ENCODE results near the gene ALOXE3.

Gene ALOXE3

GRCh38 chr17:8162233-8162996 is 44.1 kb upstream of the ALOXE3 start, which contains the start of gene VAMP2:
TSS of gene VAMP2 (minus strand) at chr17:8162948. CDS start at chr17:8162879, 69 bp downstream.
- no peak for DNase-seq (ENCODE audit: low read depth)
- TF ChIP-seq CTCF (IDR thresholded peaks at IDR 0.05; ENCODE audit: low read depth, low read length, missing control alignments): no peak
- H3K4me3 ChIP-seq (ENCODE audit: low read depth, low read length): peak within 1 kb of the TSS; percentile 97

GRCh38 chr17:8161289-8162232 is 43.2 kb upstream of the ALOXE3 start:
- no peak for DNase-seq (ENCODE audit: low read depth)
- peak overlapping the region; percentile 97 for H3K4me3 ChIP-seq (ENCODE audit: low read depth, low read length)
- no peak for TF ChIP-seq CTCF (IDR thresholded peaks at IDR 0.05; ENCODE audit: low read depth, low read length, missing control alignments)

GRCh38 chr17:8160741-8161221 is 42.5 kb upstream of the ALOXE3 start:
- no peak overlapping the region for H3K4me3 ChIP-seq (ENCODE audit: low read depth, low read length)
- DNase-seq (ENCODE audit: low read depth): no peak
- no peak for TF ChIP-seq CTCF (IDR thresholded peaks at IDR 0.05; ENCODE audit: low read depth, low read length, missing control alignments)

- no peak overlapping the region for H3K4me3 ChIP-seq (ENCODE audit: low read depth, low read length)
- DNase-seq (ENCODE audit: low read depth): no peak
- no peak for TF ChIP-seq CTCF (IDR thresholded peaks at IDR 0.05; ENCODE audit: low read depth, low read length, missing control alignments)
Measured at GRCh38 chr17:8160224-8160577, 41.9 kb upstream of the ALOXE3 start.

GRCh38 chr17:8159459-8160223 is 41.3 kb upstream of the ALOXE3 start:
- no peak overlapping the region for H3K4me3 ChIP-seq (ENCODE audit: low read depth, low read length)
- TF ChIP-seq CTCF (IDR thresholded peaks at IDR 0.05; ENCODE audit: low read depth, low read length, missing control alignments): peak; percentile 25
- no peak for DNase-seq (ENCODE audit: low read depth)

GRCh38 chr17:8159032-8159400 is 40.7 kb upstream of the ALOXE3 start:
- H3K4me3 ChIP-seq (ENCODE audit: low read depth, low read length): no peak overlapping the region
- DNase-seq (ENCODE audit: low read depth): no peak
- TF ChIP-seq CTCF (IDR thresholded peaks at IDR 0.05; ENCODE audit: low read depth, low read length, missing control alignments): no peak

All from GM12864 (cell line).